HG02938 (cell line): ENCODE data around the gene MRPL2.
"Not testable (repeated sequence)": the region's sequence is repeated elsewhere in the genome, so short reads cannot be mapped to it uniquely, and the experiment has no call there.

ENCODE experiments used
- ATAC-seq: cut with Tn5 transposase; IDR thresholded peaks from one replicate; pipeline ENCODE4 v1.9.1; 2021; ENCODE audit warnings: mild to moderate bottlenecking, moderate library complexity; ENCODE audit not compliant: unreplicated experiment

Gene MRPL2

DNA sequence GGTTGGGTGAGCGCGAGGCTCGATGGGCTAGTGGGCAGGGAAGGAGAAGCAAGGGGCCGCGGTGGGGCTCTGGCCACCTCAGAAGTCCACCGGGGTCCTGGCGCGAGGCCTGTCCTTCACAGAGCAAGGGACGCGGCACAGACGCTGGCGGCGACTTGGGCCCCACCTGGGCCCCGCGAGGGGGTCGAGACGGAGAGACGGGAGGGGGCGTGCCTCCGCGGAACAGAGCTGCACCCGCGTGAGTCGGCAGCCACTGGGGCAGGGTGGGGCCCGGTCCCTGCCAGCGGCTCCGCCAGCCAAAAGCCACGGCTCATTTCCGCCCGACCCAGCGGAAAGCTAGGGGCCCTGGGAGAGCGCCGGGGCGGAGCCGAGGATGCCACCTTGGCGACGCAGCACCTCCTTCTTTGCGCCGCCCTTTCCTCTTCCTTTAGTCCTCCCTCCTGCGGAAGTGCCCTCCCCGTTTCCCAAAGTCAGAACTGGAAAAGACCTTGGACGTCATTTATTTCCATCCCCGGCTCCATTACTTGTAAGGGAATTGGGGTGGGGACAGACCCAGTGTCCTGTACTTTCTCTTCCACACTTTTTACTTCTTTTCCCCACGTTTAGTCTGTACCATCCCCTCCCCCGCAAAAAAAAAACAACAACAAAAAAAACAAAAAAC is 5.6 kb downstream of the MRPL2 start, which contains the start of gene CUL7:
CUL7 (minus strand) TSS at position 307 of the 661 bp plus-strand sequence. CDS start 1,063 bp downstream, outside the sequence.
- peak; percentile 66 for ATAC-seq

DNA sequence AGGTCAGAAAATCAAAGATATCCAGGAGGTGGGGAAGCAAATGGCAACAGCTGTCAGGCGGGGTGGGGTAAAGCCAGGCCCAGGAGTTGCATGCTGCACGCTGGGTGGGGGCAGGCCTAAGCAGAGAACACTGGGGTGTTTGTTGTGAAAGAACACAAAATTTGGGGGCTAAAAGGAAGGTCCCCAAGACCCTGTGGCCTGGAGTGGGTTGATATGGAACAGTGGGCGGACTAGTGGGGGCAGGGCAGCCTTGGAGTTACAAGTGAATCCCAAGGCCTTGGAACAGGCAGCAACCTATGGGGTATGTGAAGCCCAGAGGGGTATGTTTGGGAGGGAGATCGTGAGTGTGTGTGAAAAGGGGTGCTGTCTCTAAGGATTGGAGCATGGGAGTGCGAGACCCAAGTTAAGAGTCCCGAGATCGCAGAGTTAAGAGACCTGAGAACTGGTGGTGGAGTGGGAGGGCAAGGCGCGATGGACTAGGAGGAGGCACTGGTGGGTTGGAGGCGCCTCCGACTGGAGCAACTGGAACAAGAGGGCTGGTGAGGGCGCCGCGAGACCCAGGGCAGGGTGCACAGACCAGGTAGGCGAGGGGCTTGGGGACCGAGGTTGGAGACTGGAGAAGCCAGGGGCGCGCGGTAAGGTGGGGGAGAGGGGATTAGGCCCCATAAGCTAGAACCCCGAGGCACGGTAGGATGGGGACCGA is 6.2 kb downstream of the MRPL2 start:
- no peak for ATAC-seq

DNA sequence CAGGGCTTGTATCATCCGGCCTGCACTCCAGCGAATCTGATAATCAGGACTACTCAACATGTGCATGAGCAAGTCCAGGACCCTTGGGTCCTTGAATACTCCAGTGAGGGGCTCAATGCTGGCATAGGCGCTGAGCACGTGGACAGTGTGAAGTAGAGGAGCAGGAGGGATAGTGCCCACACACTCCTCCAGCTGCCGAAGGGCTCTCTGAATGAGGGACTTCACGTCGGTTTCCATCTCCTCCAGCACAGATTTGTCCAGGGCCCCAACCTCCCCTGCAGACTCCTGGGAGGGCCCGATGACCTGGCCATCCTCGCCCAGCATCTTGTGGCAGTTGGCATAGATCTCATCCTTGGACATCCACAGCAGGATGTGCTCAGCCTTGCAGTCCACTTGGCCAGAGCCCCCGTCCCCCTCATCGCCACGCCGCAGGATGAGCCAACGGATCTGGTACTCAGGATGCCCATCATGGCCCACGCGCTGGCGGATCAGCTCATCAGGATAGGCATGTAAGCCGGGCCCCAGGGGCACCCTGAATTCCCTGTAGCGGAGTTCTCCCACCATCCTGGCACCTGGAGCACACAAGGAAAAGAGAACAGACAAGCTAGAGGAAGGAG is 6.9 kb downstream of the MRPL2 start:
- ATAC-seq = no peak

DNA sequence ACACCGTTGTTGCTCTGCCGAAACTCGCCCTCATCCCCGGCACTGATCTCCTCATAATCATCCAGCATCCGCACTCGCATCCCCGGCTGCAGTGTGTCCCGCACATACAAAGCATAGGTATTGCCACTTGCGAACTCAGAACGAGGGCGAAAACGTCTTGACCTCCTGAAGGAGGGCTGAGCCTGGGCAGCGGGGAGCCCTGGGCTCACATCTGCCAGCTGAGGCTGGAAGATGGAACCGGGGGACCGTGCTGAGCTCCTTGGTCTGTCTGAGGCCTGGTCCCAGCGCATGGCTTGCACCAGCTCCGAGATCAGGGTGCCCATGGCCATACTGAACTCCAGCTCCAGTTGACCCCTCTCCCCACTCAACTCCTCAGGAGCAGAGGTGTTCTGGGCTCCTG is 8.3 kb downstream of the MRPL2 start:
- no peak for ATAC-seq

DNA sequence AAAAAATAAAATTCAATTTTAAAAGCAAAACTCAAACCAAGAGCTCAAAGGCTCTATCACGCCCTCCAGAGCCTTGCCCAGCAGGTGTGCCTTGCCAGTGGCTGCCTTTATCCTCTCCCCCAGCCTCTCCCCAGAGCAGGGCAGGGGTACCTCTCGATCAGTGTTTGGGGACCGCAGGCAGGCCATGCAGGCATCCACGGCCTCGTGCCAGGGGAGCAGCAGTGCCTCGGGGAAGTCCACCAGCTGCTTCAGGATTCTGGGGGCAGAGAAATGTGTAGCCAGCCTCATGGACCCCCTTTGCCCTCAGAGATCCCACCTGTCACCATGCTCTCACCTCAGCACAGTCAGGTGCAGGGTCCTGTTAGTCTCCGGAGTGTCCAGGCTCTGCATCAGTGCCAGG is 11.2 kb downstream of the MRPL2 start:
- ATAC-seq = no peak

DNA sequence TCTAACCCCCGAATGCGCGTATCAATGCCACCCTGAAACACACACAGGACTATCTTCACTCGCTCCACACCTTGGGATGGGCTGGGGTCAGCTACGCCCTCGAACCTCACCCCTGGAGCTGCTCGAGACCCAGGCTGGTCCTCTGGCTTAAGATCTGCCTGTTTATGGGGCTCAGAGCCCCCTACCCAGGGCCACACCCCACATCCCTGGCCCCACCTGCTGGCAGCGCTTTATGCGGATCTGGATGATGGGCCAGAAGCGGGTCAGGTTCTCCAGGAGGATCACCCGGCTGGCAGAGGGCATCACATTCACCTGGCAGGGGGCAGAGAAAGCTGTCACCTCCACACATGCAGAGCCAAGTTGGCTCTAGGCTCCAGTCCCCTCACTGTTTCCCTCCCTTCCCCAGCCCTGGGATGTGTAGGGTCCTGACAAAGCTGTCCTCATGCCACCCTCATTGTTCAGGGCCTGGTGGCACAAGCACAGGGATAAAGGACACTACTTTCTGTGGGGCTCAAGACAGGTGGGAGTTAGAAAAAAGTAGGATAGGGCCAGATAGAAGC is 13.8 kb downstream of the MRPL2 start:
- no peak for ATAC-seq

DNA sequence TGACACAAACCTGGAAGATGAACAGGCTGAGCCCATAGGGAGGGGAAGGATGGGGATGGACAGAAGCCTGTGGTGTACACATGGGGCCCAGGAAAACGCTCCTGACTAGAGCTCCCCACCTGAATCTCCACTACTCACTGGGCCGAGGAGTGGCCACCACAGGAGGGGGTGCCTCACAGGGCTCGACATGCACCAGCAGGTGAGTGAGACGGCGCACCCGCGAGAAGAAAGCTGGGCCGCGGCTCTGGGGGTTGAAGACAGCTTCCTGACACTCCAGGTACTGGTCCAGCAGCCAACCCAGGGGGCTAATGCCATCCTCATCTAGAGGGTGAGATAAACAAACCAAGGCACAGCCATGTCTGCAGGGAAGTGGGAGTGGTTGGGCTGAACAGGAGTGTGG is 15.9 kb downstream of the MRPL2 start:
- ATAC-seq = no peak

DNA sequence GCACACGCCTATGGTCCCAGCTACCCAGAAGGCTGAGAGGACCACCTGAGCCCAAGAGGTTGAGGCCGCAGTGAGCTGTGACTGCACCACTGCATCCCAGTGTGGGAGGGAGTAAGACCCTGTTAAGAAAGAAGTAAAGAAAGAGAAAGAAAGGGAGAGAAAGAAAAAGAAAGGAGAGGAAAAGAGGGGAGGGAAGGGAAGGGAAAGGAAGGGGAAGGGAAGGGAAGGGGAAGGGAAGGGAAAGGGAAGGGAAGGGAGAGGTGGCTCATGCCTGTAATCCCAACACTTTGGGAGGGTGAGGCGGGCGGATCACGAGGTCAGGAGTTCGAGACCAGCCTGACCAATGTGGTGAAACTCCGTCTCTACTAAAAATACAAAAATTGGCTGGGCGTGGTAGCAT is 17.8 kb downstream of the MRPL2 start:
- not testable (repeated sequence) for ATAC-seq

DNA sequence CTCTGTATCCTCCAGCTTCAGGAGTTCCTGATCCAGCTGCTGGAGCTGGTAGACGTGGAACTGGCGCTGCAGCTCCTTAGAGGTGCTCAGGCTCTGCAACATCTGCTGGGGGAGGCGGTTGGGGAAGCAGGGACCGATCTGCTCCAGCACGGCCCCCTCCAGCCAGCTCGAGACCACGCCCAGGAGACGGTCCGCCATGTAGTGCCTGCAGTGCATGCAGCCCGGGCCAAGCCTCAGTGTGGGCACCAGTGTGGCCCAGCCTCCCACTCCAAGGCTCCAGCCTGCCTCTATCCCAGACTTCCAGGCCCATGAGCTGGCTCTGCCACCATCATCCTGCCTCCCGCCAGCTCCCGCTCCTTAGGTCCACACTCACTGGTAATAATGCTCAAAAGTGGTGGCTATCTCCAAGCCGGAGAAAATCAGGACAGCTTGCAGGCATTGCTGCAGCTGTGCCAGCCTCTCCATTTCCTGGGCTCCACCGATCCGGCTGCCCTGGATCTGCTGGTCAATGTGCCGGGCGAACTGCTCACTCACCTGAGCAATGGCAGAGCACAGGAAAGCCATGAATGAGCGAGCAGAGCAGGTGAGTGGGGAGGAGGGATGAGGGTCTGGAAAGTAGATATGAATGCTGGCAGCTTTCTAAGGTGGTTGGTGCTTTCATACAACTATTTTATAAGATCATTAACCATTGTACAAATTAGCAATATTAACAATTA is 18.5 kb downstream of the MRPL2 start:
- no peak for ATAC-seq

DNA sequence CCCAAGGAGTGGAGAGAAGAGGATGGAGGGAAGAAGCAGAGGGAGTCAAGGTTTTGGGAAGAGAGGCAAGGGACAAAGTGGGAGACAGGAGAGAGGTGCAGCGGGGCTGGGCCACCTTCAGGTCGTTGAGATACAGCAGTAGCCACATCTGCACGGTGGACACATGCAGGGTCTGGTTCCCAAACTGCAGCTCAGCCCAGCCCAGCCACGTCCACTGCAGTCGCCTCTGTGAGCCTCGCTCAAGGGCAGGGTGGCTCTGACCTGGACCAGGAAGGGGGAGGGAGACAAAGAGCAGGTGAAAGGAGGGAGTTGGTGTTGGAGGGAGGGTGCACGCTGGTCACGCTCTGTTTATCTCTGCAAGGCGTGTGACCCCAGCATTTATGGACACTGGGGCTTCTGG is 20.5 kb downstream of the MRPL2 start:
- no peak for ATAC-seq

DNA sequence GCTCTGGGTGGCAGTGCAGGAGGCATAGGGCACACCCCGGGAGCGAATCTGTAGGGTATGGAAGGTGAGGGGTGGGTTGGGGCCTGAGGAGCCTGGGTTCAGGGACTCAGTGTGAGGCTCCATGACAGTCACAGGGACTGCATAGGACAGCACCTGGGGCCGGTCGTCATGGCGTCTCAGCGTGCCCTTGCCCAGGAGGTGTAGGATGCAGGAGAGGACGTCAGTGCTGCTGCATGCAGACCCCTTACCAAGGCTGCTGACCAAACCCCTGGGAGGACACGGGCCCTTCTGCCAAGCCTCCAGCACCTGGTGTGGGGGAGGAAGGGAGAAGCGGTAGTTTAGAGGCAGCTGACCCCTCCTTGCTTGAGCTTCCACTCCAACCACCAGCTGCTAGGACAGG is 21.5 kb downstream of the MRPL2 start:
- ATAC-seq = no peak

DNA sequence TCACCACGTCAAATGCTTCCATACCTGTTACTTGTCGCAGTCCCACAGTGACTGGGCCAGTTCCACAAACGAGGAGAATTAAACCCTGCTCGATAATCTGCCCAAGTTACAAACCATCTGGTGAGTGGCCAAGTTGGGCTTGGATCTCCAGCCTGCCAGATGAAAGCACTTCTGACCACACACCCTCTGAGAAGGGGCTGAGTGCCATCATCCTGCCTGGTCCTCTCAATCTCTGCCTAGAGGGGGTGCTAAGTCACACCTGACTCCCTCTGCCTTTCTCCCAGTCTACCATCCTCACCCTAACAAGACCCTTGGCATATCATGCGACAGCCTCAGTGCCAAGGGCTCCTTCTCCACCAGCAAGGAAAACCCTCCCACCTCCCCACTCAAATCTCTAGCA is 22.0 kb downstream of the MRPL2 start:
- ATAC-seq = no peak

DNA sequence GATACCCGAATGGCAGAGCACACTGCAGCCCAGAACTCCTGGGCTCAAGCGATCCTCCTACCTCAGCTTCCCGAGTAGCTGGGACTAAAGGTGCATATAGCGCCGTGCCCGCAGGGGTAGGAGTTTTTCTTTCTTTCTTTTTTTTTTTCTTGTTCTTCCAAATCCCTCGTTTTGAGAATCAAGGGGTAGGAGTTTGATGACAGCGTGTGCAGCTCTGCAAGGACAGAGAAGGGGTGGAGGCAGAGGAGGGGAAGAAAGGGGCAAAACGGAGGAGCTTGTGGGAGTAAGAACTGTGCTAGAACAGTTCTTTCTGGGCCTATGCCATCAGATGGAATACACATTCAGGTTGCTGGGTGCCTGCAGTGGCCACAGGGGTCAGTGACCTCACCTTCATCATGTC is 22.5 kb downstream of the MRPL2 start:
- ATAC-seq = no peak

DNA sequence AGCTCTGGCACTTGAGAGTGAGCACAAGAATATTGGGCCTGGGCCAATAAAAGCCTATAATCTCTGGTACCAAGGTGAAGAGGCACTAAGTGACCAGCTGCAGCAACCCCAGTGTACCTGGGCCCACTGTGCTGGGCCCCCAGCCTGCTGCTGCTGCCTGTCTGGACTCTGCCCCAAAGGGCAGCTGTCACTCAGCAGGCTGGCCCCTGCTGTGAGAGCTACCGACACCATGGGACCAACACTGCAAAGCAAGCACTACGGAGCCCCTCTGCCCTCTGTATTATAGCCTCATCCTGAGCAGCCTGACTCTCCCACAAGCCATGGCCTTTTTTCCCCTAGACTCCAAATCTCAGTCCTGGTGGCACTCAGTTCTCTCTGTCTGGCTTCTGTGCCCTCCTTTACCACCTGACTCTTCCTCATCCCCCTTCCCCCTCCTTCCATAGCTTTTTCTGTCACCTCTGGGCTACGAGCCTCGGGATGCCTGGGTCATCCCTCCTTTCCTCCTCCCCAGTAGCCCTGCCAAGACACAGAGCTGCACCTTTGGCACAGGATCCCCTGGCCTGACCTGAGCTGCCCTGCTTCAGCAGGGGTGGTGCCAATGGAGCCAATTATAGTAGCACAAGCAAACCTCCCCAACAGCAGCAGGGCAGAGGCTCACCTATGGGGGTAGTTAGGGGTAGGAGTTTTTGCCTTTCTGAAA is 23.6 kb downstream of the MRPL2 start:
- no peak for ATAC-seq

DNA sequence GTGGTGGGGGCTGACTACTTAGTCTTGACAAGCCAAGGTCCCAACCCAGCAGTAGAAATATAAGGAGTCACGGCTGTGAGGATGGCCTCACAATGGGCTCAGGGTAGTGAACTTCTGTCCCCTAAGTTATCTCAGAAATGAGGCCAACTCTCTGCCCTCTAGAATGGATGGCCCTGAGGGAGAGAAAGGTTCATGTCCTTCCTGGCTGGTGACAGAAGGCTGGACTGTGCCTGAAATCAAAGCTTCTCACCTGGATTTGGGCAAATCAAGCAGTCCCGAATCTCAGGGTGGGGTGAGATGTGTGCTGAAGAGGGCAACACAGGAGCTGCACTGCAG is 25.1 kb downstream of the MRPL2 start:
- ATAC-seq = no peak

DNA sequence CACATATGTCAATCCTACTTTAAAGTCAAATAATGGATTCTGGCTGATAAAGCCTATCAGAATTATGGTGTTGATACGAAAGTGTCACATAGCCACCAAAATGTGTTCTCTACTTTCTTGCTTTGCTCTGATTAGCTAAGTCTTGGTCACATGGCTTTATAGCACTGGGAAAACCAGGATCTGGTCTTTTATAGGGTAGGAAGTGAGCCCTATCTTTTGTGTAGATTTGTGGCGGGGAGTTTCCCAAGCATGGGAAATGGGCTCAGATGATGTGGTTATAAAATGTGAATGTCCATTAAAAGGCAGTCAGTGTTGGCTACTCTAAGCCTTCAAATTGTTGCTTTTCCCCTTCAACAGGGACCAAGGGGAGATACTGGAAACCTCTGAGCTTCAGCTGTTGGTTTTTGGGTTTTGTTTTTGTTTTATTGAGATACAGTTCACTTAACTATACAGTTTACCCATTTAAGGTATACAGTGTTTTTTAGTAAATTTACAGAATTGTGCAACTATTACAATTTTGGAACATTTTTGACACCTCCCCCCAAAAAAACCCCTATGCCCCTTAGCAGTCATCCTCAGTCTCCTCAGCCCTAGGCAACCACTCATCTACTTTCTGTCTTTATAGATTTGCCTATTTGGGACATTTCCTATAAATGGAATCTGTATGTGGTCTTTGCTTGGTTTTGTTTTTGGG is 25.6 kb downstream of the MRPL2 start:
- ATAC-seq = no peak

DNA sequence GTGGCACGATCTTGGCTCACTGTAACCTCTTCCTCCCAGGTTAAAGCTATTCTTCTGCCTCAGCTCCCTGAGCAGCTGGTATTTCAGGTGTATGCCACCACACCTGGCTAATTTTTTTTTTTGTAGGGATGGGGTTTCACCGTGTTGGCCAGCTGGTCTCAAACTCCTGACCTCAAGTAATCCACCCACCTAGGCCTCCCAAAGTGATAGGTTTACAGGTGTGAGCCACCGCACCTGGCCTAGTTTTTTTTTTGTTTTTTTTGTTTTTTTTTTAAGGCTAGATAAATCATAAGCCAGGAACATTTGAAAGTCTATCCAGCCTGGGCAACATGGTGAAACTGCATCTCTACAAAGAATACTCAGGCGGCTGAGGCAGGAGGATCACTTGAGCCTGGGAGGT is 26.9 kb downstream of the MRPL2 start:
- no peak for ATAC-seq

DNA sequence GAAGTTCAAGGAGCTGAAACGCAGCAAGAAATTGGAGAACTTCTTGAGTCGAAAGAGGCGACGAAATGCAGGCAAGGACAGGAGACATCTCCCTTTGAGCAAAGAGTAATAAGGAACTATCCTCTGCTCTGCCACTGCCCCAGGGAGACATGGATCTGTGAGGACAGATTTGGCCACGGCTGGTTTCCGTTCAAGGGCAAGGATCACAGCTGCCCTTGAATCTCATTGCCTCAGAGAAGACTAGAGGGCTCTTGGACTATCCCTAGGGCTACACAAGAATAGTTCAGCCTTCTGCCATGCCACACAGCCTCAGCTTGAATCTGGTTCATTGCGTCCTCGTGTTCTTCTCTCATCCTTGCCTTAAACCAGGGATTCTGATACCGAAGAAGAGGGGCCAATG is 30.1 kb downstream of the MRPL2 start:
- no peak for ATAC-seq

DNA sequence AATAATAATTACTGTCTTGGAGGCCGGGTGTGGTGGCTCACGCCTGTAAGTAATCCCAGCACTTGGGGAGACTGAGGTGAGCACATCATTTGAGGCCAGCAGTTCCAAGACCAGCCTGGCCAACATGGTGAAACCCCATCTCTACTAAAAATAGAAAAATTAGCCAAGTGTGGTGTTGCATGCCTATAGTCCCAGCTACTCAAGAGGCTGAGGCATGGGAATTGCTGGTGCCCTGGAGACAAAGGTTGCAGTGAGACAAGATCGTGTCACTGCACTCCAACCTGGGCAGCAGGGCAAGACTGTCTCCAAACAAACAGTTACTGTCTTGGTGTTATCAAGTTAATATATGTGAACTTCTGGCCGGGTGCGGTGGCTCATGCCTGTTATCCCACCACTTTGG is 32.9 kb downstream of the MRPL2 start:
- ATAC-seq = no peak

DNA sequence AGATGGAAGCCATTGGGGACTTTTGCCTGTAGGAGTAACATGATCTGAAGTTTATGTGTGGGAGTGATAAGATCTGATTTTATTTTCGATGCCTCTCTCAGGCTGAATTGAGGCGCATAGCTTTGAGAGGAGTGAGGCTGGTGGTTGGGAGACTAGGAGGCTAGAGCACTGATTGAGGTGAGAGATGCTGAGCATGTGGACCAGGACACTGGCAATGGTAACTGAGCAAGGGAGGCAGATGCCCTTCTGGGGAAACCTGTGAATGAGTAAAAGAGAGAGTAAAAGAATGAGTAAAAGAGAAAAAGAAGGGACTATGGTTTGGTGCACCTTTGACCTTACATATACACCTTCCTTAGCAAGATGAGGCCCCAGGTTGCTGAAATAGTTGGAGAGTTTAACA is 34.8 kb downstream of the MRPL2 start:
- ATAC-seq = no peak
